ENCODE results near the gene CLEC7A. TPM values are rescaled to one million over a fixed set of nuclear protein-coding genes. Genes with fewer than 3 reads are reported as not detected.

CLEC7A gene
- total and polyA plus RNA-seq, 5 donors from 2014 or later = 0.40 to 0.88 (median 0.76) TPM; not detected in 2

GRCh38 chr12:10135126-10135525 lies 5.1 kb upstream of the CLEC7A start:
- H3K4me3 ChIP-seq (ENCODE audit: low read depth, low read length) = no peak overlapping the region
- peaks cover 2% of the 10 kb centered on the region for H3K27me3 ChIP-seq (ENCODE audit: control insufficient read depth, insufficient read depth, low read length)
- H3K27ac ChIP-seq (ENCODE audit: insufficient read depth, low read length, poor library complexity, severe bottlenecking) = no peak overlapping the region
- DNase-seq (no peak), ATAC-seq (ENCODE audit: low read depth in 2 of 2) (no peak)
- Mint-ChIP-seq H3K27ac (no peak overlapping the region), H3K9me3 (no peaks in the 10 kb centered on the region), H3K27me3 (peaks cover 12% of the 10 kb centered on the region), H3K36me3 (no peaks in the 10 kb centered on the region), H3K4me1 (peaks cover 2 to 6% (median 2%) of the 10 kb centered on the region in 4 donors), H3K4me3 (no peak overlapping the region)
- peaks cover under 1% of the 10 kb centered on the region for H3K4me1 ChIP-seq (ENCODE audit: control insufficient read depth, insufficient read depth, low read length, poor library complexity, severe bottlenecking)
- no peaks in the 10 kb centered on the region for H3K9me3 ChIP-seq (ENCODE audit: control insufficient read depth in 2 of 2, low read length in 2 of 2)
- H3K36me3 ChIP-seq (ENCODE audit: control insufficient read depth, insufficient read depth, low read length) = no peaks in the 10 kb centered on the region

GRCh38 chr12:10132850-10133370 lies 2.9 kb upstream of the CLEC7A start:
- Mint-ChIP-seq H3K4me3 (no peak overlapping the region), H3K36me3 (no peaks in the 10 kb centered on the region), H3K4me1 (peaks cover 5 to 14% (median 7%) of the 10 kb centered on the region in 4 donors), H3K27me3 (peaks cover 10% of the 10 kb centered on the region), H3K9me3 (peaks cover 0 to 1% (median 0%) of the 10 kb centered on the region in 7 donors), H3K27ac (no peak overlapping the region)
- no peak for ATAC-seq (ENCODE audit: low read depth in 2 of 2)
- no peaks in the 10 kb centered on the region for H3K9me3 ChIP-seq (ENCODE audit: control insufficient read depth in 2 of 2, low read length in 2 of 2)
- H3K36me3 ChIP-seq (ENCODE audit: control insufficient read depth, insufficient read depth, low read length) = no peaks in the 10 kb centered on the region
- no peak overlapping the region for H3K4me3 ChIP-seq (ENCODE audit: low read depth, low read length)
- no peak overlapping the region for H3K27ac ChIP-seq (ENCODE audit: insufficient read depth, low read length, poor library complexity, severe bottlenecking)
- H3K4me1 ChIP-seq (ENCODE audit: control insufficient read depth, insufficient read depth, low read length, poor library complexity, severe bottlenecking) = peaks cover 5% of the 10 kb centered on the region
- DNase-seq = no peak
- H3K27me3 ChIP-seq (ENCODE audit: control insufficient read depth, insufficient read depth, low read length) = no peaks in the 10 kb centered on the region

- H3K9me3 Mint-ChIP-seq = peaks cover 0 to 1% (median 0%) of the 10 kb centered on the region in 7 donors
- Histone ChIP-seq H3K4me1 (ENCODE audit: control insufficient read depth, insufficient read depth, low read length, poor library complexity, severe bottlenecking) (peaks cover 5% of the 10 kb centered on the region), H3K4me3 (ENCODE audit: low read depth, low read length) (no peak overlapping the region), H3K27ac (ENCODE audit: insufficient read depth, low read length, poor library complexity, severe bottlenecking) (no peak overlapping the region), H3K9me3 (ENCODE audit: control insufficient read depth in 2 of 2, low read length in 2 of 2) (no peaks in the 10 kb centered on the region), H3K27me3 (ENCODE audit: control insufficient read depth, insufficient read depth, low read length) (no peaks in the 10 kb centered on the region), H3K36me3 (ENCODE audit: control insufficient read depth, insufficient read depth, low read length) (no peaks in the 10 kb centered on the region)
- H3K27me3 Mint-ChIP-seq = peaks cover 5% of the 10 kb centered on the region
- H3K27ac Mint-ChIP-seq = no peak overlapping the region
- H3K4me1 Mint-ChIP-seq = peaks cover 5 to 14% (median 7%) of the 10 kb centered on the region in 4 donors
- no peak overlapping the region for H3K4me3 Mint-ChIP-seq
- DNase-seq (no peak), ATAC-seq (ENCODE audit: low read depth in 2 of 2) (no peak)
- H3K36me3 Mint-ChIP-seq = no peaks in the 10 kb centered on the region
Observed at GRCh38 chr12:10131111-10131690, 1.2 kb upstream of the CLEC7A start.

- ATAC-seq (ENCODE audit: low read depth in 2 of 2) = no peak
- no peak overlapping the region for H3K4me3 Mint-ChIP-seq
- no peak overlapping the region for H3K4me3 ChIP-seq (ENCODE audit: low read depth, low read length)
Observed at GRCh38 chr12:10128687-10129086, 1.3 kb downstream of the CLEC7A start.

GRCh38 chr12:10126413-10126812 lies 3.6 kb downstream of the CLEC7A start:
- Histone ChIP-seq H3K27me3 (ENCODE audit: control insufficient read depth, insufficient read depth, low read length) (no peaks in the 10 kb centered on the region), H3K36me3 (ENCODE audit: control insufficient read depth, insufficient read depth, low read length) (no peaks in the 10 kb centered on the region), H3K27ac (ENCODE audit: insufficient read depth, low read length, poor library complexity, severe bottlenecking) (no peak overlapping the region), H3K4me1 (ENCODE audit: control insufficient read depth, insufficient read depth, low read length, poor library complexity, severe bottlenecking) (peaks cover 5% of the 10 kb centered on the region), H3K9me3 (ENCODE audit: control insufficient read depth in 2 of 2, low read length in 2 of 2) (no peaks in the 10 kb centered on the region), H3K4me3 (ENCODE audit: low read depth, low read length) (no peak overlapping the region)
- Mint-ChIP-seq H3K27me3 (peaks cover 8% of the 10 kb centered on the region), H3K4me3 (no peak overlapping the region), H3K4me1 (peaks cover 5 to 14% (median 7%) of the 10 kb centered on the region in 4 donors), H3K27ac (no peak overlapping the region), H3K36me3 (no peaks in the 10 kb centered on the region), H3K9me3 (peaks cover 0 to 1% (median 0%) of the 10 kb centered on the region in 7 donors)
- DNase-seq (no peak), ATAC-seq (ENCODE audit: low read depth in 2 of 2) (no peak)

More at GRCh38 chr12:10128687-10129086, 1.3 kb downstream of the CLEC7A start:
- no peak for DNase-seq
- H3K4me1 ChIP-seq (ENCODE audit: control insufficient read depth, insufficient read depth, low read length, poor library complexity, severe bottlenecking) = peaks cover 5% of the 10 kb centered on the region
- Mint-ChIP-seq H3K9me3 (peaks cover 0 to 1% (median 0%) of the 10 kb centered on the region in 7 donors), H3K36me3 (no peaks in the 10 kb centered on the region), H3K4me1 (peaks cover 5 to 14% (median 7%) of the 10 kb centered on the region in 4 donors), H3K27ac (no peak overlapping the region), H3K27me3 (peaks cover 8% of the 10 kb centered on the region)
- no peaks in the 10 kb centered on the region for H3K27me3 ChIP-seq (ENCODE audit: control insufficient read depth, insufficient read depth, low read length)
- H3K9me3 ChIP-seq (ENCODE audit: control insufficient read depth in 2 of 2, low read length in 2 of 2) = no peaks in the 10 kb centered on the region
- no peaks in the 10 kb centered on the region for H3K36me3 ChIP-seq (ENCODE audit: control insufficient read depth, insufficient read depth, low read length)
- H3K27ac ChIP-seq (ENCODE audit: insufficient read depth, low read length, poor library complexity, severe bottlenecking) = no peak overlapping the region

GRCh38 chr12:10122689-10123088 lies 7.3 kb downstream of the CLEC7A start:
- no peak overlapping the region for H3K27ac ChIP-seq (ENCODE audit: insufficient read depth, low read length, poor library complexity, severe bottlenecking)
- Mint-ChIP-seq H3K4me1 (peaks cover 0 to 4% (median 0%) of the 10 kb centered on the region in 4 donors), H3K27ac (no peak overlapping the region), H3K9me3 (peaks cover 0 to 4% (median 0%) of the 10 kb centered on the region in 7 donors), H3K27me3 (peaks cover 8% of the 10 kb centered on the region), H3K4me3 (no peak overlapping the region), H3K36me3 (no peaks in the 10 kb centered on the region)
- H3K9me3 ChIP-seq (ENCODE audit: control insufficient read depth in 2 of 2, low read length in 2 of 2) = no peaks in the 10 kb centered on the region
- DNase-seq = no peak
- H3K36me3 ChIP-seq (ENCODE audit: control insufficient read depth, insufficient read depth, low read length) = no peaks in the 10 kb centered on the region
- ATAC-seq (ENCODE audit: low read depth in 2 of 2) = no peak
- no peak overlapping the region for H3K4me3 ChIP-seq (ENCODE audit: low read depth, low read length)
- no peaks in the 10 kb centered on the region for H3K4me1 ChIP-seq (ENCODE audit: control insufficient read depth, insufficient read depth, low read length, poor library complexity, severe bottlenecking)
- H3K27me3 ChIP-seq (ENCODE audit: control insufficient read depth, insufficient read depth, low read length) = no peaks in the 10 kb centered on the region

GRCh38 chr12:10121278-10121677 lies 8.7 kb downstream of the CLEC7A start:
- Histone ChIP-seq H3K4me1 (ENCODE audit: control insufficient read depth, insufficient read depth, low read length, poor library complexity, severe bottlenecking) (no peaks in the 10 kb centered on the region), H3K36me3 (ENCODE audit: control insufficient read depth, insufficient read depth, low read length) (no peaks in the 10 kb centered on the region), H3K9me3 (ENCODE audit: control insufficient read depth in 2 of 2, low read length in 2 of 2) (no peaks in the 10 kb centered on the region), H3K4me3 (ENCODE audit: low read depth, low read length) (no peak overlapping the region), H3K27ac (ENCODE audit: insufficient read depth, low read length, poor library complexity, severe bottlenecking) (no peak overlapping the region), H3K27me3 (ENCODE audit: control insufficient read depth, insufficient read depth, low read length) (no peaks in the 10 kb centered on the region)
- no peak overlapping the region for H3K4me3 Mint-ChIP-seq
- H3K27me3 Mint-ChIP-seq = peaks cover 8% of the 10 kb centered on the region
- peaks cover 0 to 4% (median 0%) of the 10 kb centered on the region in 4 donors for H3K4me1 Mint-ChIP-seq
- peaks cover 0 to 4% (median 0%) of the 10 kb centered on the region in 7 donors for H3K9me3 Mint-ChIP-seq
- no peak for ATAC-seq (ENCODE audit: low read depth in 2 of 2)
- no peak overlapping the region for H3K27ac Mint-ChIP-seq
- no peaks in the 10 kb centered on the region for H3K36me3 Mint-ChIP-seq
- DNase-seq = no peak

- DNase-seq = no peak
- Mint-ChIP-seq H3K4me1 (peaks cover 0 to 4% (median 0%) of the 10 kb centered on the region in 4 donors), H3K27ac (no peak overlapping the region), H3K27me3 (peaks cover 7% of the 10 kb centered on the region), H3K36me3 (no peaks in the 10 kb centered on the region), H3K9me3 (peaks cover 0 to 4% (median 0%) of the 10 kb centered on the region in 7 donors), H3K4me3 (no peak overlapping the region)
- Histone ChIP-seq H3K36me3 (ENCODE audit: control insufficient read depth, insufficient read depth, low read length) (no peaks in the 10 kb centered on the region), H3K4me1 (ENCODE audit: control insufficient read depth, insufficient read depth, low read length, poor library complexity, severe bottlenecking) (no peaks in the 10 kb centered on the region), H3K4me3 (ENCODE audit: low read depth, low read length) (no peak overlapping the region), H3K27ac (ENCODE audit: insufficient read depth, low read length, poor library complexity, severe bottlenecking) (no peak overlapping the region), H3K9me3 (ENCODE audit: control insufficient read depth in 2 of 2, low read length in 2 of 2) (no peaks in the 10 kb centered on the region), H3K27me3 (ENCODE audit: control insufficient read depth, insufficient read depth, low read length) (no peaks in the 10 kb centered on the region)
- ATAC-seq (ENCODE audit: low read depth in 2 of 2) = no peak
Observed at GRCh38 chr12:10119066-10119465, 10.9 kb downstream of the CLEC7A start.
